NCI-H446 (cell line): ENCODE data around the gene SLC7A14.

Experiments
- DNase-seq, 2 experiments: peaks; one replicate each; lab custom pipeline; 2025; lab: John Stamatoyannopoulos, UW

Gene SLC7A14

DNA sequence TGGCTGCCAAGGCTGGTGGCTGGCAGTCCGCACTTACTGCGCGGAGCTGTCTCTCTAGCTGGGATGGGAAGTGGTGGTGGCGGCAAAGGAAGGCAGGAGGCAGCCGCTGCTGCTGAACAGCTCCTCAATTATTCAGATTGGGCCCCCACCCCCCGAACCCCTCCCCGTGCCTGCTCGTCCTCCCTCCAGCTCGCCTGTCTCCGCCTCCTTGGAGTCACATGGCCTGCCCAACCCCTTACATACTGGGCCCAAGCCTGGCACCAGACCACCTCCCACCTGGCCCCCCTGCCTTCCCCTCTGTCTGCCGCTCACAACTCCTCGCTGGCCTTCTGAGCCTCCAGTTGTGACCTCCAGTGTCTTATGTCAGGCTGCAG, at the start of gene SLC7A14:
SLC7A14 (minus strand) TSS at position 139 of the 374 bp plus-strand sequence. CDS start 59,139 bp downstream, outside the sequence.
- peak in 1 of 2 experiments; percentile 23 for DNase-seq

DNA sequence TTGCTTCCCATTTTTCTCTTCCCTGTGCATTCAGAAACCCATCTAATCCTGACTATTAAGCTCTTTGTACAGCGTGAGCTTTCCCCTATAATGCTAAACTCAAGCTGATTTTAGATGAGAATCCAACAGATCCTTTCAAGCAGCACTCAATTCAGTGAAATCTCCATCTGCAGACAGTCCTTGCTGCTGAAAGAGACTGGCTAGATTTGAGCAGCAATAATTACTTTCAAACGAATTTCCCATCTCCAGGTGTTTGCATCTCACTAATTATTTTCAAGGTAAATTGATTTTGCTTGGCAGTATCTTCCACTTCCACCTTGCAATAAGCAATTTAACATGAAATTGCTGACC, 49.5 kb upstream of the SLC7A14 start:
- DNase-seq = no peak

DNA sequence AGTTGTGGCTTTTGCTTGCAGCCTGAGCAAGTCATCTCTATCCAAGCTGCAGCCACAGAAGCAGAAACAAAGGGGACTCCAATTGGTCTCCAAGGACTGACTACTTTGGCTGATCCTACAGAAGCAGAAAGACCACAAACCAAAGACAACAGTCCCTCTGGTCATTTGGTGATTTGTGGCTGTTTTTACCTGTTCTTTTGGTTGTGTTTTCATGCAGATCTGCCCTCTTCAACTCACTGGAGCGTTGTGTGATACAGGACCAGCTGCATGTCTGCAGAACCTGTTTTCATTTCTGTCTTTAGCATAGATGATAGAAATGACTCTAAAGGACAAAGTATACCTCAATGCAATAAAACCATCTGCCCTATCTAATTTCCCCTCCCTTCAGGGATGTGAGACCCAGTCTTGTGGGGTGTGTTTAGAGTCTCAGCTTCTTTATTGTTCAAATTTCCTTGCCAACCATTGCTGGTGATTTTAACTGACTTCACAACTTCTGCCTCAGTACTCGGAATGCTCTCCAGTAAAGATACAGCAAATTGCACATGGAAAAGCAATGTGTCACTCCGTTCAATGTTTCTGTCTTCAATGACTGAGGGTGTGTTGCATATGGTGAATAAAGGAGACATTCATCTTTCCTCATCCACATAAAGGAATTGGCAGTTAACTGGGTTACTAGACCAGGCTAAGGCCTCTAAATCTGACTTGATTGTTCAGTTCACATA, 48.9 kb upstream of the SLC7A14 start:
- DNase-seq = no peak

DNA sequence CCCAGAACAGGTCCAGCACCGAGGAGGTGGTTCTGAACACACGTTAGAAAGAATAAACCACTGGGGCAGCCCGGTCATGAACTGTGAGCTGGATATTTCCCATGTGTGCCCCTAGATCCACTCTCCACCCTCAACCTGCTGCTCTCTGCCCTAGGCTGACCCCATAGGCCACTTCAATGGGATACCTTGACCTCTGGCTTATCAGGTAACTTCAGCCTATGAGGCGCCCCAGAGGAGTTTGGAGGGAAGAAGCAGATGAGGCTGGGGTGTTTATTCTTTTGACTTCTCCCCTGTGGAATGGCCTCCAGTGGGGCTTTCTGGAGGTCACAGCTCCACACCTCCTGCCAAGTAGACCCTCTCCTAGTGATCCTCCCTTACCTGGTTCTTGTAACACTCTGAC, 47.7 kb upstream of the SLC7A14 start:
- no peak for DNase-seq

DNA sequence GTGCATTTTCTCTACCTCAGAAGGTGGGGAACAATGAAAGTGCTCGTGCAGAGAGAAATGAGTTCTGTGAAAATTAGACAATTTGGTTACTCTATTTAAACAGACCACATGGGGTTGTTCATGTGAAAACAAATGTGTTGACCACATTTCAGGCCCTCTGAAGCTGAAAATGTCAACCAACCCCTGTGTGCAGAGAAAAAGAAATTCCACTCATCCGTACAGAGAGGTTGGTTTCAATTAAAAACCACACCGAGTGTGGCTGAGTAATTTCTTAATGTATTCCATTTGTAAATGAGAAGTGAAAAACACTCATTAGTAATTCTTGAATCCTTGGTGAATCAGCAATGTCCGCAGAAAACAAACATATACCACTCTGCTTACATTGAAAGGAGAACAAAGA, 46.9 kb upstream of the SLC7A14 start:
- no peak for DNase-seq

DNA sequence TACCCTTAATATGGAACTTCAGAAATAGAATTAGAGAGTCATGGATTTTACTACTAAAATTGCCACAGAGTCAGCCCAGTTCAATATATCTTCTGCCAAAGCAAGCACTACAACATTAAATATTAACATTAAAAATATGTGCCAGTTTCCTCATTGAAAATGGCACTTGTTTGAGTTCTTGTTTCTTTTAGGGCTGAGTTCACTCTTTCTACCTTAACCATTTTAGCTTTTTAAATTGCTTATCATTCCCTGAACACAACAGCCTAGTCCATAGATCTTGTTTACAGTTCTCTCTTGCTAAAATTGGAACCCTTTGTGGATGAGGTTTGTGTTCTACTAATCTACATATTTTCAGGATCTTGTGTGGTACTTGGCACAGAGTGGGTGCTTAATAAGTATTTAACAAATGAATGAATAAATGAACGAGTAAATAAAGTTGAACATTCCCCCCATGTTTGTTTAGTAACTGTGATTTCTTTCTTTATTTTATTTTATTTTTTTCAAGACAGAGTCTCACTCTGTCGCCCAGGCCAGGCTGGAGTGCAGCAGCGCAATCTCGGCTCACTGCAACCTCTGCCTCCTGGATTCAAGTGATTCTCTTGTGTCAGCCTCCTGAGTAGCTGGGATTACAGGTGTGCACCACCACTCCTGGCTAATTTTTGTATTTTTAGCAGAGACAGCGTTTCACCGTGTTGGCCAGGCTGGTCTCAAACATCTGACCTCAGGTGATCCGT, 46.0 kb upstream of the SLC7A14 start:
- DNase-seq = no peak

DNA sequence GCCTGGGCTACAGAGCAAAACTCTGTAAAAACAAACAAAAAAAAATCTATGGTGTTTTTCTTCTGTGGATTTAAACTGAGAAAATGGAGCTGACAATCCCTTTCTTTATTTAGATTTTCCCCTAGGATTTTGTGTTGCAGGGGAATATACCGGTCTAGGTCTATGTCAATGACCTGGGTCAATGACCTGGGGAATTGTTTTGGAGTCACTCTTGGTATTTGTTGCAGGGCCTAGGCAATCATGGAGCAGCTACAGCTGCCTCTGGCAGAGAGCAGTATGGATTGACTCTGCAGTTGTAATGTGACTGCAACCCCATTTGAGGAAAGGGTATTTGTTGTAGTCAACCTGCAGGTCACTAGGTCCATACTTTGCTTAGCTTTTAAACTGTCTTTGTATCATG, 37.6 kb upstream of the SLC7A14 start:
- DNase-seq = no peak

DNA sequence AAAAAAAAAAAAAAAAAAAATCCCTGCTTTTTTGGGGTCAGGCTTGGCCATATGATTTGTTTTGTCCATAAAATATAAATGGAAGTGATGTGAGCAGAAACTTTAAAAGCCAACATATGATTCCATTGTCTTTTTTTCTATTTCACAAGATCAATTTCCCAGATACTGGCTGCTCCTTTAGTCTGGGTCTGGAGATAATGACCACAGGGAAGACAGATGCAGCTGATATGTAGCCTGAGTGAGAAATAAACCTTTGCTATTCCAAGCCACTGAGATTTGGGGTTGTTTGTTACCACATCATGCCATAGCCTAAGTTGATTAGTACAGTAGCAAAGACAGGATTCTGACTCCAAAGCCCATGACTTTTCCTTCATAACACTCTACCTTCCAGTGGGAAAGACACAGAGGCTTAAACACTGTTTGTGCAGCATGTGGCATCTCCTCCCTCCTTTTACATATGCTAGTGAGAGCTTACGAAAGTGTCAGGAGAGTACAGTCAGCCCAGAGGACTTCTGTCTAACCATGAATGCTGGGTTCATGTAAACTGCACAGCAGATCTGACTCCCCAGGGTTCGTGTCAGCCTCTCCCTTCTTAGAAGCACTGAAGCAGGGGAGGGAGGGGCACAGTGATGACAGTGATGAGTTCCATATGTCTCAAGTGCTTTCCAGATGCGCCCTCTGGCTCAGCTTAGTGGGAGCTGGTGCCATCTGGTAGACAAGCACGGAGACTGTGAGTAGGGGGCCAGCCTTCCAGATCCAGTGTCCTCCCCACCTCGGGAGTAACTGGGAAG, 36.7 kb upstream of the SLC7A14 start:
- peak; percentile 42 to 85 for DNase-seq

DNA sequence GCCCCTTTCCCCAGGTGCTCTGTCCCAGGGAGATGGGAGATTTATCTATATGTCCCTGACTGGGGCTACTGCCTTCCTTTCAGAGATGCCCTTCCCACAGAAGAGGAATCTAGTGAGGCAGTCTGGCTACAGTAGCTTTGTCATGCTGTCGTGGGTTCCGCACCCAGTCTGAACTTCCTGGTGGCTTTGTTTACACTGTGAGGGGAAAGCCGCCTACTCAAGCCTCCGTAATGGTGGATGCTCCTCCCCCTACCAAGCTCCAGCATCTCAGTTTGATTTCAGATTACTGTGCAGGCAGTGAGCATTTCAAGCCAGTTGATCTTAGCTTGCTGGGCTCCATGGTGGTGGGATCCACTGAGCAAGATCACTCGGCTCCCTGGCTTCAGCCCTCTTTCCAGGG, 35.4 kb upstream of the SLC7A14 start:
- no peak for DNase-seq

DNA sequence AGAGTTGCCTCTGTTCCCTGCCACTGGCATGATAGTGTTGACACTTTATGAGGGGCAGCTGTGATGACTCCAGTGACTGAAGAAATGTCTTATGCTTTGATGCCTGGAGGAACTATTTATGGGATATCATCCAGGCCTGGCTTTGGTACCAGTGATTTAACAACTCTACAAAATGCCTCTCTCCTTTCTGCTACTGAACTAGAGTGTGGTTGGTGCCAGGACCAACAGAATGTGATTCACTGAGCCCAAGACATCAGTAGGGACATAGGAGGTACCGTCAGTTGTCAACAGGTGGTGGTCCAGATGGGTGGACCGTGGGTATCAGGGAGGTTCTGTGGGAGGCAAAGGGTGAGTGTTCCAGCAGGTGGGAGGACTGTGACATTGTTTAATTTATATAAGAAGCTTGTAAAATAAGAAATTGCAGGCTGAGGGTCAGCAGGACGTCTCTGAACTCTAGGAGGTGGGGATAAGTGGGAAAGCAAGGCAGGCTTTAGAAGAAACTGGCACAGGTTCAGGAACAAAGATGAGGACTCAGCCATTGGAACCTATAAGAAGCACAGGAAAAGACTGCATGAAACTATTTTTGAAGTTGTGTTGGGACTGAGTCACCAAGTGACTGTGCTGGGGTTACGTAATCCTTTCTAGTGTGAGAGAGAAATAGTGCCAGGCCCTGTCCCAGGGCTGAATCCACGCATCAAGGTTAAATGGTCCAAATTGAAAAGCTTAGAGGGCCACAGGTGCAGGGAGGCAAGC, 28.5 kb upstream of the SLC7A14 start:
- DNase-seq = peak in 1 of 2 experiments; percentile 19

DNA sequence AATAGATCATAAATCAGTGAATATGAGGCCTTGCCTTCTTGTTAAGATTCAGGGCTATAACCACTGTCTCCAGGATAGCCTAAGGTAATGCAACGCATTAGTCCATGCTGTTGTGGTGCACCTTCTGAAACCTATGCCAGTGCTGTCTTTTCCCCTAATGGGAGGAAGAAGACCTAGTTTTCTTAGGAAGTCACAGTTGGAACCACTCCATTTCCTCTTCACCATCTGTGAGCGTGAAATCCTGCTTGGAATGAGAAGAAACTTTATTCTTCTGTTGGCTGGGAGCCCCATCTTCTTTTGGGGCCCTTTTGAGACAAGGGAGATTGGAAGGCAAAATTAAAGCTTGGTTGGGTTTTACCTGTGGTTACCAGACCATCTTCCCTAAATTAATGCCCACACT, 25.9 kb upstream of the SLC7A14 start:
- peak in 1 of 2 experiments; percentile 25 for DNase-seq

DNA sequence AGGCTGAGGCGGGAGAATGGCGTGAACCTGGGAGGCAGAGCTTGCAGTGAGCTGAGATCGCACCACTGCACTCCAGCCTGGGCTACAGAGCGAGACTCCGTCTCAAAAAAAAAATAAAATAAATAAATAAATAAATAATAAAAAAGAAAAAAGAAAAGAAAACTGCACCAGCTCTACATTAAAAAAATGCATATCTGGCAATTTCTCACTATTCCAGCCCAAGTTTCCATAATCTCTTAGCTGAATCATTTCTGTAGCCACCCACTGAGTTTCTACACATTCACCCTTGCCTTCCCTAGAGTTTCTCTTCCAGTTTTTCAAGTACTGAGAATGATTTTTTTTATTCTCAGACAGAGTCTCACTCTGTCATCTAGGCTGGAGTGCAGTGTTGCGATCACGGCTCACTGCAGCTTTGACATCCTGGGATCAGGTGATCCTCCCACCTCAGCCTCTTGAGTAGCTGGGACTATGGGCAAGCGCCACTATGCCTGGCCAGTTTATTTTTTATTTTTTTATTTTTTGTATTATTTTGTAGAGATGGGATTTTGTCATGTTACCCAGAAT, 24.5 kb upstream of the SLC7A14 start:
- DNase-seq = no peak

DNA sequence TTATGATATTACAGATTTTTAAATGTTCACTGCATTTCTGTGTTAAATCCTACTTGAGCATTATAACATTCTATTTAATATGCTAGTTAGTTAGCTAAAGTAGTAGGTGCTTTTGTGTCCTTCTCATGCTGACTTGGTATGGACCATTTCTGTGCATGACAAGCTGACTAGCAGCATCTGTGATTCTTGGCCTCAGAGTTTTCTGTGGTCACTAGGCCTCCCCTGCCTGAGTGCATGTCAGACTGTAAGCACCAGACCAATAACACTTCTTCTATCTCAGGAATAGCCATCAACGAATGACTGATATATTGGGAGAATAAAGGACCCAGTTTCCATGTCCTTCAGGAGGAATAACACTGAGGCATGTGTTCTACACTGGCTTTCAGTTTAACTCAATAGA, 22.6 kb upstream of the SLC7A14 start:
- no peak for DNase-seq

DNA sequence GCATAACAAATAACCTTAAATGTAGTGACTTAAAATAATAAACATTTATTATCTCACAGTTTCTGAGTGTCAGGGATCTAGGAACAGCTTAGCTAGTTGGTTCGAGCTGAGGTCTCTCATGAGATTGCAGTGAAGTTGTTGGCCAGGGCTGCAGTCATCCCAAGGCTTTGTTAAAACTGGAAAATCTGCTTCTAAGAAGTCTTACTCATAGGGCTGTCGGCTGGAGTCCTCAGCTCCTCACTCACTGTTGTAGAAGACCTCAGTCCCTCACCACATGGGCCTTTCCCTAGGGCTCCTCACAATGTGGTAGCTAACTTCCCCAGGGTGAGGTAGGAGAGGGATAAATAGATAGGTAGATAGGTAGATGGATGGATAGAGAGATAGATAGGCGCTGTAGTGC, 20.8 kb upstream of the SLC7A14 start:
- DNase-seq = no peak

DNA sequence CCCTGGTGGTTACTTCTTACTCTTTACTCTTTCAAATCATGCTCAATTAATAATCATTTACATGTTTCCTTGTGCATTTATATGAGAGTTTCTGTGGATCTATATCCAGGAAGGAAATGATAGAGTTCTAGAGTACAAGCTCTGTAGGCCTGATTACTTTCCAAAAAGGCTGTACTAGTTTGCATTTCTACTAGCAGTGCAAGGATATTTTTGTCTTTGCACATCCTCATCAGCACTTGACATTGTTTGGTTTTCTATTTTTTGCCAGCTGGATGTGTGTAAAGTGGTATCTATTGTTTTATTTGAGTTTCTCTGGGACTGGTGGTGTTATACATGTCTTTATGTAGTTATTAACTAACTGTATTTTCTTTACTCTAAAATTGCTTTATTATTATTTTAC, 19.6 kb upstream of the SLC7A14 start:
- DNase-seq = no peak

DNA sequence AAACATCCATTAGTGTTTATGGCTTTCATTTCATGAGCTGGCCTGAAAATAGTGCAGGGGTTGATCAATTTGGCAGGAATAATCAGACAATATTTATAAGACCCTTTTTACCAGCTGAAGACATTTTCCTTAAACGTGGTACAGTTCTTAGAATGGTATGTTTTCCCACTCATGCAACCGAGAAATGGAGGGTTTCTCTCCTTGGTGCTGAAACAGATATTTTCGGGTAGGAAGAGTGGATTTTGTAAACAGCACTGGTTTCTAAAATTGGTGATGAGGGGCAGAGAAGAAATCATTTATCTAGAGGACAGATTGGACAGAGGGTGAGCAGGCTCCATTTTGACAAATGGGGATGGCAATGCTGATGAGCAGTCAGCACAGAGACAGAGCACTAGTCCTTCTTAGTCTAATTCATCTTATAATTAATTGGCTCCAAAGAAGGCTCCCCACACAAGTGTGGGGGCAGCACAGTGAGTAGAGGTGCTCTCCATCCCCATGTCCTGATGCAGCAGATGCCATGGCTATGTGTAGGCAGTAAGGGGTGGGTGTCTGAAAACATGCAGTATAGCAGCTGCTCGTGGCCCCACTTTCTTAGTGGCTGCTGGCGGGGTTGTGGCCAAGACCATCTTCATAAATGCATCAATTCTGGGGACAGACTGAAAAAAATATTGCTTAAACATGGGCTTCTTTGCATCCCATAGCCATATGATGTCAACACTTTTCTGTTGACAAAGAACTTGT, 18.1 kb upstream of the SLC7A14 start:
- DNase-seq = no peak

DNA sequence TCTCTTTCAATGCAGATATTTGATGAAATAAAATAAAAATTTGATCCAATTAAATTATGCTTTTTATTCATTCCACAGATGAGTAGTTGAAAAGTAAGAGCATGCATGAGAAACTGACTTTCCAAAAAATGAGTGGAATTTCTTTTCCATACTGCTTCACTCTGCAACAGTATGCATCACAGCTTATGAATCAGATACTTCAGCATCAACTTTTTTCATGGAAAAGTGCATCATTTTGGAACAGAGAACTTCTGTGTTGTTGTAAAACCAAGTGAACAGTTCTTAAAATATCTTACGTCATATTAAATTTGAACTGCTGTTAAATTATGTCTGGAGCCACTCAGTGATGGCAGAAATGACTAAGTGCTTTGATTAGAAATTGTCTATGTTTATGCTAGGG, 16.7 kb upstream of the SLC7A14 start:
- DNase-seq = no peak

DNA sequence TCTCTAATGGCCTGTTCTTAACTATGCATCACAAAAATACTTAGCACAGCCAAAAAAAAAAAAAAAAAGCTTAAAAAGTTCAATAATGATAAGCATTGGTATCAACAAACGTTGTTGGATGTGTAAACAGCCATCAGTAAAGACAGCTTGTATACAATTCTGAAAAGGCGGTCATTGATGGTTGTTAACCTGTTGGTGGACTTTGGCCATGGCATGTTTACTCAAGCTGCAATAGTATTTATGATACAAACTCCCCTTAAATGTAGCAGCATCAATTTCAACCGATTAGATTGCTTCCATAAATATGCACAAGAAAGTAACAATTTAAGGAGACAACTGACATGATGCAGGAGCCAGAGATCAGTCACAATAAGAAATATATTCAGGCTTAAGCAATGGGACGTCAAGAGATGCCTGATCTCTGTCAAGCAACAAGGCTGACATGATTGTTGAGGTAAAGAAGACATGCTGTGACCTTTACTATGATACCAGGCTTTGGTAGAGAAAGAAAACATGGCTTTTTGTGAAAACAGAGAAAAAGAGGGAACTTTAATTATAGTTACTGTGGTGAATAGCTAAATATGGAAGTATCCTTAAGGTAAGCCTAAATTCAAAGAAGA, 14.2 kb upstream of the SLC7A14 start:
- DNase-seq = no peak

DNA sequence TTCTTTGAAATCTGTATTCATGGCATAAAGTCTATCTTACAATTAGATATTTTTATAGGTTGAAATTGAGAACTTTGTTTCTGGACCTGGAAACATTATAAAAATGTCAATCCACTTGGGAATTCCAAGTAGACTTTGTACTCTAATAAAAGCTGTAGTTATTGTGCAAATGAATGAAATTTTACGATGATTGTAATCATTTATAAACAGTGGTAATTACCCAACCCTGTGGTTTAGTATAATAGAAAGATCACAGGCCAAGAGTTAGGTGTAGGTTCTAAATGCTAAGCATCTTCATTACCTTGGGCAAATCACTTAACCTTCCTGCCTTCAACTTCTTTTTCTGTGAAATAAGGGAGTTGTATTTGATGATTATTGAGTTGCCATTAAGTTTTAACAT, 13.2 kb upstream of the SLC7A14 start:
- no peak for DNase-seq

DNA sequence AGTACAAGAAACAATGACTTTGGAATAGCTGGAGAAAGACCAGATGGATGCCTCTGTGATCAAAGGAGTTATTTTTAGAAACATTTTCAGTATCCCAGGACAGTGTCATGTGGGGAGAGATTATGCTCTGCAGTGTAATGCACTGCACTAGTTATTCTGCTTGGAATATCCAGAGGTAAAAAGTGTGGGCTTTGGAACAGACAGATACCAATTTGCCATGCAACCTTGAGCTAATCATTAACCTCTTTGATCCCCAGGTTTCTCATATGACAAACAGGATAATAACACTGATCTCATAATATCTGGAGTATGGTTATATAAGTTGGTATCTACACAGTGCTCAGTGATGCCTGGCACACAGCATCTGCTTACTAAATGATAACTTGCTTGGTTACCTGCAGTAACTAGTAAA, 12.2 kb upstream of the SLC7A14 start:
- peak; percentile 11 to 22 for DNase-seq

DNA sequence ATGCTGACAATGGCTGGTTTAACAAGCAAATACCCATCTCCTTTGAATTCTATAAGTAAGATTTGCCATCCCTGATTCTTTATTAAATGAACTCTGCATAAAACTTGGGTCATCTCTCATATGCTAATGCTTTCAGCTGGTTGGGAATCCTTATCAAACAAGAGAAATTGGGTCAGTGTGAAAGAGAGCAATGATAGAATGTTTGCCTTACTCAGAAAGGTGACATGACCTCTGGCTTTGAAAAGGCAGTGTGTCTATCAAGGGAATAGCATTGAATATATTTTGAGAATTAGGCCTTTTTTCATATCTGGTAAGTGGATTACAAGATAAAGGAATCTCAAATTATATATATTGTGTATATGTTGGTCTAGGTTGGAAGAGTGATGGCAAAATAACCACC, 8.7 kb upstream of the SLC7A14 start:
- no peak for DNase-seq
